Measurements from ENCODE around the gene PDGFB.

Gene PDGFB

GRCh38 chr22:39208013-39208680 is 36.6 kb downstream of the PDGFB start:
- DNase-seq, result no peak

GRCh38 chr22:39207141-39208012 is 37.4 kb downstream of the PDGFB start:
- no peak for DNase-seq

- no peak for DNase-seq
These were observed 38.3 kb downstream of the PDGFB start for GRCh38 chr22:39206491-39206890.

GRCh38 chr22:39205344-39206021 is 39.3 kb downstream of the PDGFB start:
- no peak for DNase-seq

GRCh38 chr22:39204216-39204615 is 40.6 kb downstream of the PDGFB start:
- DNase-seq, result no peak

- no peak for DNase-seq
These were observed 47.2 kb downstream of the PDGFB start for GRCh38 chr22:39197578-39197977.

GRCh38 chr22:39194098-39194497 is 50.7 kb downstream of the PDGFB start:
- DNase-seq, result no peak

GRCh38 chr22:39188809-39189208 is 56.0 kb downstream of the PDGFB start:
- DNase-seq, result no peak

GRCh38 chr22:39185601-39186012 is 59.2 kb downstream of the PDGFB start:
- DNase-seq, result peak in 38 of 56 donors; percentile 9 to 71 (median 38)

GRCh38 chr22:39184586-39185577 is 59.9 kb downstream of the PDGFB start:
- DNase-seq, result no peak

GRCh38 chr22:39183991-39184585 is 60.7 kb downstream of the PDGFB start:
- DNase-seq, result peak in 12 of 56 donors; percentile 8 to 56 (median 15)

GRCh38 chr22:39182478-39183030 is 62.2 kb downstream of the PDGFB start:
- no peak for DNase-seq

GRCh38 chr22:39181778-39182177 is 63.0 kb downstream of the PDGFB start:
- DNase-seq, result no peak

GRCh38 chr22:39181356-39181755 is 63.4 kb downstream of the PDGFB start:
- no peak for DNase-seq

GRCh38 chr22:39179841-39180335 is 64.9 kb downstream of the PDGFB start:
- DNase-seq, result no peak

- no peak for DNase-seq
These were observed 65.4 kb downstream of the PDGFB start for GRCh38 chr22:39179401-39179827.

GRCh38 chr22:39178206-39179111 is 66.3 kb downstream of the PDGFB start:
- DNase-seq, result no peak

GRCh38 chr22:39177791-39178190 is 67.0 kb downstream of the PDGFB start:
- DNase-seq, result no peak

GRCh38 chr22:39177456-39177775 is 67.4 kb downstream of the PDGFB start:
- no peak for DNase-seq

All from amygdala (tissue), 56 donors.